ENCODE data around the gene POLR2L.

DNA sequence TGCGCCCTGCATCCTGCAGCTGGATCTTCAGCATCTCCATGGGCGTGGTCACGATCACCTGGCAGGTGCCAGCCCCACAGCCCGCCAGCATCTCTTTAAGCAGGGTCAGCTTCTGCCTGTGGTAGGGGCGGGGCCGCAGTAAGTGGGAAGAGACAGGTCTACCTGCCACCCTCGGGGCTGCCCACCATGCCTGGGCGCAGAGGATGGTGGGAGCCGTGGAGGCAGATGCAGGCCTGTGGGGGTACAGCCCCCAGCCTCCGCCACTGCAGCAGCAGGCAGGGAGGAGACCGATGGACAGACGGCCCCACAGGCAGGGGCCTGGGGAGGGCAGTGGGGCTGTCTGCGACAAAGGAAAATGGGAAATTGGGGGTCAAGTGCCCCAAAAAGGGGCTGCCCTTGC, 49.5 kb downstream of the POLR2L start:
- TF ChIP-seq, protein P1, sequence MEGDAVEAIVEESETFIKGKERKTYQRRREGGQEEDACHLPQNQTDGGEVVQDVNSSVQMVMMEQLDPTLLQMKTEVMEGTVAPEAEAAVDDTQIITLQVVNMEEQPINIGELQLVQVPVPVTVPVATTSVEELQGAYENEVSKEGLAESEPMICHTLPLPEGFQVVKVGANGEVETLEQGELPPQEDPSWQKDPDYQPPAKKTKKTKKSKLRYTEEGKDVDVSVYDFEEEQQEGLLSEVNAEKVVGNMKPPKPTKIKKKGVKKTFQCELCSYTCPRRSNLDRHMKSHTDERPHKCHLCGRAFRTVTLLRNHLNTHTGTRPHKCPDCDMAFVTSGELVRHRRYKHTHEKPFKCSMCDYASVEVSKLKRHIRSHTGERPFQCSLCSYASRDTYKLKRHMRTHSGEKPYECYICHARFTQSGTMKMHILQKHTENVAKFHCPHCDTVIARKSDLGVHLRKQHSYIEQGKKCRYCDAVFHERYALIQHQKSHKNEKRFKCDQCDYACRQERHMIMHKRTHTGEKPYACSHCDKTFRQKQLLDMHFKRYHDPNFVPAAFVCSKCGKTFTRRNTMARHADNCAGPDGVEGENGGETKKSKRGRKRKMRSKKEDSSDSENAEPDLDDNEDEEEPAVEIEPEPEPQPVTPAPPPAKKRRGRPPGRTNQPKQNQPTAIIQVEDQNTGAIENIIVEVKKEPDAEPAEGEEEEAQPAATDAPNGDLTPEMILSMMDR (IDR thresholded peaks at IDR 0.05): no peak
- TF ChIP-seq POLR2A (IDR thresholded peaks at IDR 0.05) (no peak), EP300 (IDR thresholded peaks at IDR 0.05) (no peak)

Data from ovary (tissue), 3 donors.